HG03432 (cell line): ENCODE measurements around the gene PPM1H.

Experiments used
- ATAC-seq: cut with Tn5 transposase; IDR thresholded peaks from one replicate; pipeline ENCODE4 v1.9.1; 2021; ENCODE audit warnings: mild to moderate bottlenecking, moderate library complexity; ENCODE audit not compliant: unreplicated experiment

The PPM1H gene

DNA sequence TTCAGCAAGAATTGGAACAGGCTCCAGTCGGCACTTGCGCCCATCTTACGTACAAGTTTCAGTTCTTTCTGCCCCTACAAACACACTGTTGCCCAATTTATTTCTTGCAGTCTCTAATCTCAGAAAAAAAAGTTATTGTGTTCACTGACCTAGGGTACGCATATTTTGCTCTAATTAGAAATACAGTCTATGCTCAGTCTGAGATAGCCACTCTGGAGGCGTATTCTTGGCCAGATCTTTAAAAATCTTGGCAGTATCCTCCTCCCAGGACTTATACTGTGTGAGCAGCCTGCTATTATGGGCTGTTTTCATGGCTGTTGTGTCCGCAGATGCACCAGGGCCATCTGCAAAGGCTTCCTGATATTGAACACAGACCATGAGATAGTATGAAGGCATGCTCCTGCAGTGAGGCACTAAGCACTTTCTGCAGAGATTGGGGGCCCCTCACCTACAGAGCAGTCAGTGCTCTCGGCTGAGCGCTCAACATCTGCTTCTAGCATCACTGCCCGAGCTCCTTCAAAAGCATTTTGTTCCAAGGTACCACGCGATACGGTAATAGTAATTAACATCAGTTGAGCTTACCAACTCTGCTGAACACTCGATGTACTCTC lies 57.9 kb downstream of the PPM1H start:
- no peak for ATAC-seq

DNA sequence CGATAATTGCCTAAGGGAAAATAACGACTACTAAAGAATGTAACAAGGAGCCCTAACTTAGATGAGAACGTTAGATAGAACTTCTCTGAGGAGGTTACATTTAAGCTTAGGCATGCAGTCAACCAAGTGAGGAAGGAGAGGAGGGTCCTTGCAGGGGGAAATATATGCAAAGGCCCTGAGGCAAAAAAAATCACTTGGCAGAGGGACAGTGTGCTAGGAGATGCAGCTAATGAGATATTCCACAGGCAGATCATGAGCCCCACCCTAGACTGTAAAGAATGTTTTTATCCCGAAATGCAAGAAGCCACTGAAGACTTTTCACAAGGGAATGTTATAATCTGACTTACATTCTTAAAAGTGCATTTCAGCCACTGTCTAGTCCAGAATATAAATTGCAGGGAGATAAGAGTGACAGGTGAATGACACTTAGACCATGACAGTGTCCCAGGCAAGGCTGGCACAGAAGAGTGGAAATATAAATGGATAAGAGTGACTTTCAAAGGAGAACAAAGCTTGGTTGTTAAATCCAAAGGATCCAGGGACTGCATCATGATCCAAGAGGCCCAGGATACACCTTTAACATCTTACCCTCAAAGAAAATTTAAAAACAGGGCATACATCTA lies 61.0 kb downstream of the PPM1H start:
- ATAC-seq = no peak

DNA sequence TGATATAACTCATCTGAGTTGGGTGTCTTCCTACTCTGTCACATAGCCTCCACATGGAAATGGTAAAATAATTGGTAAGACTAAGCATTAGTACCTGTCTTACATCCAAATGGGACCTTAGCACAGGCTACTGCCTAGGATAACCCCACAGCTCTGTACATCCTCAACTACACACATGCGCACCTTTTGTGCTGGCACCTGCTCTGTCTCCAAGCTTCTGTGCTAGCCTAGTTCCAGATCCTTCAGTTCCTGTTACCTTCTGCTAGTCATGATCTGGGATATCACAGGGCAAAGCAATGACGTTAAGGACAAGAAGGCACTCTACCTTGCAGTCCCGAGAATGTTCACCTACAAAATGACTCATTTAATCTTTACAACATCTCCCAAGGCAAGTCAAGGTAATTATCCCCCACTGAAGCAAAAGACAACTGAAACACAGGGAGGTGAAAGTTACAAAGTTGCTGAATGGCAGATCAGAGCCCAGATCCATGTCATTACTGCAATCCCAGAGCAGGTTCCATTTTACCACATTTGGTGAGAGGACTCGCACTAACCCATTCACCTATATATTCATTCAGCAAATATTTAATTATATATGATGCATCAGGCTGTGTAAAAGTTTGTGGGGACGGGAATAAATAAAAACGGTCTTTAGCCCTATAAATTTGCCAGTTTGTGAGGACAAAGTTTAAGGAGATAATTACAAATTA lies 61.7 kb downstream of the PPM1H start:
- no peak for ATAC-seq

DNA sequence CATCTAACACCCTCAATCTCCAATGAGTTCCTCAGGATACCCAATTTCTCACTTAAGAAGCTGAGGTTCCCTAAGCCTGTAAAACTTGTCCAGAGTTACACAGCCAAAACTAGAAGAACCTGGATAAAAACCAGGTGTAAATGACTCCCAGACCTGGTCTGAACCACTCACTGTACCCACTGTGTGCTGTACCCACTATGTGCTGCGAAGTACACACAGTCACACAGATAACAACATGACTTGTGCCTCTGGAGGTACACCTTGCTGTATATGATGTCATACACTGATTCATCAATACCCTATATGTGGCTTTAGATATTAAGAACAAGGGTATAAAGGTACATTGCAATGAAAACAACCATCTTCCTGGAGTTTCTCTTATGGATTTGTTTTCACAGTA lies 66.1 kb downstream of the PPM1H start:
- no peak for ATAC-seq

DNA sequence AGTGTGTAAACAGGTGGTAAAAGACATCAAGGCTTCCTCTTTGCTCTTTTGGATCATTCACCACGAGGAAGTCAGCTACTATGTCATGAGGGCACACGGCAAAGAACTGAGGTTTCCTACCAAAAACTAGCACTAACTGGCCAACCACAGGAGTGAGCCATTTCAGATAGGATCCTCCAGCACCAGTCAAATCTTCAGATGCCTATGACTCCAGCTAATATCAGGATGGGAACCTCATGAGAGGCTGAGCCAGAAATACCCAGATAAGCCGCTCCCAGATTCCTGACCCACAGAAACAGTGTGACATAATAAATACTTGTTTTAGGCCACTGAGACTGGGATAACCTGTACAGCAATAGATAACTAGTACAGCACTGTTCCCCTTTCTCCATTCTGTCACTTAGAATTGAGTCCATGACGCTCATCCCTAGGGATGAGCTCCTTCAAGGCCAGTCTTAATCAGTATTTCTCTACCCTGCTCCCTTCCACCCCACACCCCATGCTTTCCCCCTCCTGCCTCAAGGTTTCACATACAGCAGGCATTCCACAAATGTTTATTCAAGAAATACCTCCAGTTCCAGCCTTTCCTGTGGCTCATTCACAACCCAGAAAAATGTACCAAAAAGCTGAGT lies 68.4 kb downstream of the PPM1H start:
- no peak for ATAC-seq

DNA sequence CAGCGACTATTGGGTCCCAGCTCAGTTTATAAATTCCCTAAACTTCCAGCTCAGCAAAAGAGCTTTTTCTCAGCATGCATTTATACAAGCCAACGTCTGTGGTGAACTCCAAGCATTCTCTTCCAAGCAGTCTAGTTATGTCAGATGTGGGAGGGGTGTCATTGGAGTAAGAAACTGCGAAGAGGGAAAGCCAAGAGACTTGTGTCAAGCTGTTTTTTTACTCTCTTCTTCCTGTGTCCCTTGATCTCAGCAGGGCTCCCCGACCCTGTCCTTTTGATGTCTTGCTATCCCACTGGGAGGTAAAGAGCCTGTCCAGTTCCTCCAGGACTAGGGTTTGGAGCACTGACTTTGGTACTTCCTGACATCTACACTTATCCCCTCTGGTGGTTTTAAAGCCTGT lies 69.0 kb downstream of the PPM1H start:
- ATAC-seq = no peak

DNA sequence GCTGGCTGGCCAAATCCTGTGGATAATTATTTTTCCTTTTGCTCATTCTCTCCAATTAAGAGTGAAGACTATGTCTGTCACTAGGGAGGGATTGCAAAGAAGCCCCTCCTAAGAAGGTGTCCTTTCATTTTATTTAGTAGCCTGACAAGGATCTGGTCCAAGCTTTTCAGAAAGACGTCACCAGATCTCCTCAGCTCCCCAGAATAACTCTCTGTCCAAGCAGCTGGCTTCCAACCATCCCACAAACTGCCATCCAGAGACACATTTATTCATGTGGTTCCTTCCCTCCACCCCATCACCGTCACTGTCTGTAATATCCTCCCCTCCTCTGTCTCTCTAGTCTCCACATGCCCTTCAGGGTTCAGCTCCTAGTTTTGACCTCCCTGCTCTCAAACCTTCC lies 69.9 kb downstream of the PPM1H start:
- no peak for ATAC-seq

DNA sequence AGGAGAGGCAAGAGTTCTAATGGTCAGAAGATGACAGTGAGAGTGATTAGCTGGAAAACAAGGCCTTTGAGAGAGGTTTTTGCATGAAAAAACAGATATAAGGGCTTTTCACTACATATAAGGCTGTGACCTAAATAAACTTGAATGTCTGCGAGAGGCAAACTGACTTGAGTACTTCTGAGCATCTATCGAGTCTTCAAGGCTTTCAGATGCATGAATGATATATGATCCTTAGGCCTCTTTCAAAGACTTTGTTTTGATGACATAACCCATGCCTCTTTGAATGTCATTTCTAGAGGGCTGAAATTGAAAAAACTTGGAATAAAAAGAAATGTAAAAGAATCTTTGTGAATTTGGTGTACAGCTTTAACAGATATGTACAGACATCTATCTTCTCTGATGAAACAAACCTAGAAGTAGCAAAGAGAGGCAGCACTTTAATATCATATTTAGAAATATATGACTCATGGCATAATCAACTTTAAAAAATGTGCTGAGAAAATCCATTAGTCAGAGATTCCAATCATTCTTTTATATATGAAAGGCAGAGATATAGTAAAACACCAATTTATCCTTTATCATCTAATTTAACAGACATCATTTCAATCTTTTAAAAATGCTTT lies 72.6 kb downstream of the PPM1H start:
- ATAC-seq = no peak

DNA sequence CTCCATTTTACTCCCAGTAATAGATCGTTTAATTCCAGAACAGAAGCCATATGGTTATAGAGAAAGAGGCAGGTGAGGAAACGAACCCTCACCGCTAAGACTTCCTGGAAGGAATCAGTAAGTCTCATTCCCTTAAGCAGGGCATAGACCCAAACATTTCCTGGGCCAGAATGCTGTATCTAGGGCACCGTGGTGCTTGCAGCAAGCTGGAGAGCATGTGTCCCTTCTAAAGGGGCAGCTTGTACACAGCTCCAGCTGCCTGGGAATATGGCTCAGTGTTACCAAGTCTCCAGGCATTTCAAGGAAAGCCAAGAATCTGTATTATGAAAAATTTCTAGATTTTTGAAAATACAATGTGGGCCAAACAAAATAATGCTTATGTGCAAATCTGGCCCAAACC lies 73.4 kb downstream of the PPM1H start:
- no peak for ATAC-seq

DNA sequence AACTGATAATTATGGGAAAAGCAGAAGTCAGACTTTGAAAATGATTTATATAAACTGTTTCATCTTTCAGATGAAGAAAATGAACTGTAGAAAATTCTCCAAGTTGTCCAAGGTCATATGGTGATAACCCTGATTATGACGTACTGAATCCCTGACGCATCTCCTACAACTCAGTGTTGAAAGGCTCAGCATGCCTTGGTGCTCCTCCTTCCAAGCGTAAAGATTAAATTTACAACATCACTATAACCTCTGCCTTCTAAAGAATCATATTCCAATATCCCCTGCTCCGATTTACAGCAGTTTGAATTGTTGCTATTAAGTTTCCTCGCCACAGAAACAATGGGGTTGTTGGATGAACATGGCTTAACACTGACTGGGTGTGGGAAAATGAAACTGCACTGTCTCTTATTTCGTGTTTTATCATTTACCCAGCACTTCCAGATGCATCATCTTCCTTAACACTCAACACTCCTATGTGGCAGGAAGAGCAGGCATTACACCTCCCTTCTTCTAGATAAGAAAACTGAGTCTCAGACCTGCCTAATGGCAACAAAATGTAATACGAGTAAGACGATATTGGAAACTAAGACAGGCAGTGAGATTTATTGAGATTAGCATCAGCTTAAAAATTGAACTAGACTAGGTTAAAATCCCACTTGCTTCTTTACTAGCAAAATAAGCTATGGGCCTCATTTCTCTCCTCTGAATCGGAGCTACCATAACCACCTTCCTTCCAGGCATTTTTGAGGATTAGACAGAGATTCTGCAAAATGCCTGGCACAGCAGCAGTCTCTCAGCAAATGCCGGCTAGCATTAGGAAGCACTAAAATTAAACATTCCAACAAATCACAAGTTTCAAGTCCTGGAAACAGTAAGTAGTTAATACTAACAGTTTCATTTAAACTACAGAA lies 74.2 kb downstream of the PPM1H start:
- ATAC-seq = no peak

DNA sequence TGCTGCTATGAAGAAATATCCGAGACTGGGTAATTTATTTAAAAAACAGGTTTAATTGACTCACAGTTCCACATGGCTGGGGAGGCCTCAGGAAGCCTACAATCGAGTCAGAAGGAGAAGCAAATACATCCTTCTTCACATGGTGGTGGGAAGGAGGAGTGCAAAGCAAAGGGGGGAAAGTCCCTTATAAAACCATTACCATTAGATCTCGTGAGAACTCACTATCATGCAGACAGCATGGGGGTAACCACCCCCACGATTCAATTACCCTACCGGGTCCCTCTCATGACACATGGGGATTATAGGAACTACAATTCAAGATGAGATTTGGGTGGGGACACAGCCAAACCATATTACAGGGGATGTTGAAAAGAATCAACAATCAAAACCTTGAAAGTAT lies 74.9 kb downstream of the PPM1H start:
- no peak for ATAC-seq

DNA sequence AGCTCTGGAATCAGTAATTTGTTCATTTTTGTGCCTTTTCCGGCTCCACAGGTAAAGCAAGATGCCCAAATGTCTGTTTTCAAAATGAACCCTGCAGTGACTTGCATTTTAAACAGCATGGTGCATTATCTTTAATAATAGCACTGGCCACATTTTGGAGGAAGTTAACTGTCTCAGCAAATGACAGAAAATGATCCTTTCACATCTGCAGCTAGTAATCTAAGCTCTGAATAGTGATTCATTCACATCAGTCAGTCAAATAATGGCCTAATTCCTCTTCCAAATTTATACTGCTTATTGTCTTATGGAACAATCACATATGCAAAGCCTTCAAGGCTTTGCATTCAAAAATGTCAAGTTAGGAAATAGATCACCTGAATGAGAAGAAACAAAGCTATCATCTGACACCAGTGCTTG lies 75.6 kb downstream of the PPM1H start:
- no peak for ATAC-seq

DNA sequence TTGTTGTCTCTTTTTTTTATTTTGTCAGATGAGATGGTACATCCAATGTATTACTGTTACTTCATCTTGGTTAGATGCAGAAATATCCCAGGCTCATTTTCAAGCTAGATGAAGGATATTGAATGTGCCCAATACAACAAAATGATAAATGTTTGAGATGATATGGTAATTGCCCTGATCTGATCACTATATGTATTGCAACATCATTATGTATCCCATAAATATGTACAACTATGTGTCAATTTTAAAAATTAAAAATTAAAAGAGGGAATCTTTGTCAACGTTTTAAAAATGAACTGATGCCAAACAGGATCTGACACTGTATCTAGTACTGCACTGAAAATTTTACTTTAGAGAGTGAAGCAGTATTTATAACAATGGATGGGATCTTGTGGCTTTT lies 78.5 kb downstream of the PPM1H start:
- no peak for ATAC-seq

DNA sequence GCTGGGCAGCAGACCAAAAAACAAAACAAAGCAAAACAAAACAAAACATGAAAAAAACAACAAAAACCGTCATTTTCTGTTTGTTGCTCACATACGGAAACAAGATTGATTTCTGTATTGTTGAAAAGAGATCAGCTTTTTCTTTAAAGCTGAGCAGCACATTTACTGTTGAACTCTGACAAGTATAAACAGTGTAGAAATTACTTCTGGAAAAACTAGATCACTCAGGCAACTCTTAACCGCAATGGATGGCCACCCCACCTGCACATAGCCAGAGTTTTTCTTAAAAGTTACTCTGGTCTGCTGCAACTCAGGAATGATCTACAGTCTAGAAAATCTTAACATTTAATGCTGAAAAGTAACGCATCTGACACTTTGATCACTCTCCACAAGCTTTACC lies 80.9 kb downstream of the PPM1H start:
- no peak for ATAC-seq

DNA sequence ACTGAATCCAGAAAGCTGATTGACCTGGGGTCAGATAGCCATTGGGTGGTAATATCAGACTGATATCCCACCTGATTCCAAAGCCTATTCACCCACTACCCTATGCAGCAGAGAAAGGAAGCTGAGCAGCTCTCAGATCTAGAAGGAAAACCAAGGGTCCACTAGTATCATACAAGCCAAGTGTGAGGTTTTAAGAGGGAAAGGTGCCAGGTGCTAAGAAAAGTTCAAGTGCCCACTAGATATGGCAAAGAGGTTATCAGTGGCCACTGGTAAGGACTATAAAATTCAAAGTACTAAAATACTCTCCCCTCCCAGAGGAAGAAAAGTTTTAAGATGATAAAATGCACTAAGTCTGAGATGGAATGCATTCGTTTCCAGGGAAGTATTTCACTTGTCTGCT lies 85.6 kb downstream of the PPM1H start:
- ATAC-seq = no peak

DNA sequence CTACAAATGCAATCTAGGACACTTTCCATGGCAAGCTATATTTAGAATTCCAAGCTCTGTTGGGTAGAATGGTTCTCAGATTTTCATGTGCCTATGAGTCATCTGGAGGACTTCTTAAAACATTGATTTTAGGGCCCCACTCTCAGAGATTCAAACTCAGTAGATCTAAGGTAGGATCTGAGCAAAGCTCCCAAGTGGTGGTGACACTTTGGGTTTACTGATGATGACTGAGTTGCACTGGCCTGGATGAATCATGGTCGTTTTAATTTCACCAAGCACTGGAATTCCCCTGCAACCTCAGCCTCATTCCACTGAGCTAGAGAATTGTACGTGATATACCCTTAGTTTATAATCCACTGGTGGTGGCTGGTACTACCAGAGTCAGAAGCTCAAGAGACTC lies 86.5 kb downstream of the PPM1H start:
- peak; percentile 50 for ATAC-seq

DNA sequence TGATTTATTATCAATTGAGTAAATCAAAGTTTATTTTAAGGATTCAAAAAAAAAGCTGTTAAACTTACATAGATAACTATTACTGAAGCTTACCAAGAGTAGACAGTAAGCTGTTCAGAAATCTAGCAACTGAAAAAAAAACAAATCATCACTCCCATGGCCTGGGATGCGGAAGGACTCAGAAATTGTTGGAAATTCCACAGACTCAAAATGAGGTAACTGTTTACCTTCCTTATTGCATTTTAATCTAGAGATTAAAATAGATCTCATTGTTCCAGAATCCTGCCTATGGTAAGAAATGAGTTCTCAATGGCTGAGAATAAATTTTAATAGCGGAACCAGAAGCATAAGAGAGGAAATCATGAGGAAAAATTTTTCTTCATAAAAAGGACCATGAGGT lies 87.2 kb downstream of the PPM1H start:
- ATAC-seq = no peak

DNA sequence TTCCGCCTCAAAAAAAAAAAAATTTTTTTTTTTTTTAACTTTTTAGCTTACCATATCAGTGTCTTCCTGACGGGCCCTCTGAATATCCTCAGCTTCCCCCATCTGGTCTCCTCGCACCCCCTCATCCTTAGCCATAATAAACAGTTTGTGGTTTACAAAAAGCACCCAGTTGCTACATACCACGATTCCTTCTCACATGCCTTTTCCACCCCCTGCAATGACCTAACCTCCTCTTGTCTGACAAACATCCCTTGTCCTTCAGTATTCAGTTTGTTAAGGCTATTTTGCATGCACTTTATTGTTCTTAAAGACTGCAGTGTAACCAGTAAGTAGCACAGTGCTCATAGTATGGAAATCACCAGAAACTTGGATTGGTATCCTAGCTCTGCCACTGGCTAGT lies 88.5 kb downstream of the PPM1H start:
- no peak for ATAC-seq

DNA sequence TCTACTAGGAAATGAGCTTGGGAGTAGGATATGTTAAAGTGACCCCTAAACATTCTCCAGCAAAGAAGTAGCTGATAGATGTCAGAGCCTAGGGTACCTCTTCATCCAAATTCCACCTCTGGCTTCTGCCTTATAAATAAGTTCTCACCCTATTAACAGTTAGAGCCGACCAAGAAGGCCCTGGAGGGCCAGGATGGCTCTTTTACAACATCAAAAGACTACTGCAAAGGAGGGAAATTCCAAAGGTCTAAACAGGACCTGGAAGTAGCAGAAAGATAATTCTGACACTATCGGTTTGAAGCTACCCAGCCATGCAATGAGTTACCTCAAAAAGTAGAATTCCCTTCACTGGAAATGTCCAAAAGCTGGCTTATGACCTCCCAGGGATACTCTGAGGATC lies 90.0 kb downstream of the PPM1H start:
- no peak for ATAC-seq

DNA sequence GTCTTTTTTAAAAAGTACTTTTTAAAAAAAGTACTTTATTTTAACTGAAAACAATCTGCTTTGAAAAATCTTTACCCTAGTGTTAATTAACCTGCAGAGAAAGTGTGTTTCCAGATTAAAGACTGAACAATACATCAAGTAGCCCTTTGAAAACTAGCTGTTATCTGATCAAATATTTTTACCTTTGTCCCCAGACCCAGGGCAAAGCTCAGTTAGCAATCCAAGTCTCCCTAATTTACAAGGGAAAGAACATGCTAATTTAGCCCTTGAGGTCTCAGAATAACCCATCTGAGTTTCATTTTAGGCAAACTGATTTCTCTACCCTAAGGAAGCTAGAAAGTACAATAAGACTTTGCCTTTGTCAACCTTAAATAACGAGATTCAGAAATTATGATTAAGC lies 91.2 kb downstream of the PPM1H start:
- no peak for ATAC-seq

DNA sequence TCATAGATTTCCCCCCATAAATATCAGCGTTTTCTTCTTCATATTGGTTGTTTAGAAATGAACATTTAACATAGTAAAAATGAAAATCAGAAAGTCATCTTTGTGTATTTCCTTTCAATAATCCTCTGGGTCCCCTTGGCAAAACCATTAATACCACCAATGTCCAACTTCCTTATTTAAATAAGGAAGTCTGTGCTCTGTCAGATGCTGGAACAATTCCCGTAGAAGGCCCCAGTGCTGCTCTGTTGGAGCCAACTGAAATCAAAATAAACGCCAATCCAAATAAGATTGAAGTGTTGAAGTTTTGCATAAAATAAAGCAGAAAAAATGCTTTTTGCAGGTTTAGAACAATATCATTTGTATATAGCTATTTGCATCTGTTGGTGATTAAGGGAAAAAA lies 93.1 kb downstream of the PPM1H start:
- ATAC-seq = no peak
